PC-9 (cell line): ENCODE data around the gene HES3.

Experiments
- EZH2 ChIP-seq: fragments of 200-600 bp; sonication (generic); IDR thresholded peaks from 2 replicates; pipeline ENCODE4 v1.8.0; 2017; ENCODE audit warnings: antibody characterized with exemption, low read depth
- TF ChIP-seq, protein P1 (sequence below): fragments of 200-600 bp; sonication (generic); conservative IDR thresholded peaks from 2 replicates; pipeline ENCODE4 v1.6.1; 2017; ENCODE audit warnings: mixed run types, antibody characterized with exemption, mild to moderate bottlenecking, moderate library complexity

GRCh38 chr1:6258675-6259074, 14.7 kb downstream of the HES3 start:
- TF ChIP-seq, protein P1, sequence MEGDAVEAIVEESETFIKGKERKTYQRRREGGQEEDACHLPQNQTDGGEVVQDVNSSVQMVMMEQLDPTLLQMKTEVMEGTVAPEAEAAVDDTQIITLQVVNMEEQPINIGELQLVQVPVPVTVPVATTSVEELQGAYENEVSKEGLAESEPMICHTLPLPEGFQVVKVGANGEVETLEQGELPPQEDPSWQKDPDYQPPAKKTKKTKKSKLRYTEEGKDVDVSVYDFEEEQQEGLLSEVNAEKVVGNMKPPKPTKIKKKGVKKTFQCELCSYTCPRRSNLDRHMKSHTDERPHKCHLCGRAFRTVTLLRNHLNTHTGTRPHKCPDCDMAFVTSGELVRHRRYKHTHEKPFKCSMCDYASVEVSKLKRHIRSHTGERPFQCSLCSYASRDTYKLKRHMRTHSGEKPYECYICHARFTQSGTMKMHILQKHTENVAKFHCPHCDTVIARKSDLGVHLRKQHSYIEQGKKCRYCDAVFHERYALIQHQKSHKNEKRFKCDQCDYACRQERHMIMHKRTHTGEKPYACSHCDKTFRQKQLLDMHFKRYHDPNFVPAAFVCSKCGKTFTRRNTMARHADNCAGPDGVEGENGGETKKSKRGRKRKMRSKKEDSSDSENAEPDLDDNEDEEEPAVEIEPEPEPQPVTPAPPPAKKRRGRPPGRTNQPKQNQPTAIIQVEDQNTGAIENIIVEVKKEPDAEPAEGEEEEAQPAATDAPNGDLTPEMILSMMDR = no peak
- TF ChIP-seq EZH2 = no peak
